CD4-positive, alpha-beta T cell (primary cell): Measurements from ENCODE around the gene CFAP43. TPM values are rescaled to one million over a fixed set of nuclear protein-coding genes. Genes with fewer than 3 reads are reported as not detected.

ENCODE experiments used
- ATAC-seq: fragments of 200-7000 bp; cut with Tn5 transposase; one replicate; pipeline ENCODE4 v1.10.0; 2022; ENCODE audit warnings: mild to moderate bottlenecking; ENCODE audit not compliant: poor library complexity
- CTCF ChIA-PET: fragments of 350-600 bp; sonication (Branson Sonifier 250); formaldehyde crosslinking; loops from one replicate; lab custom pipeline; 2021; ENCODE audit warnings: antibody characterized with exemption, inconsistent platforms; lab: Charles Lee
- POLR2A ChIA-PET: fragments of 350-600 bp; sonication (Branson Sonifier 250); formaldehyde crosslinking; loops from one replicate; lab custom pipeline; 2021; ENCODE audit warnings: antibody characterized with exemption, inconsistent platforms; lab: Charles Lee
- DNase-seq, 14 experiments: peaks; one replicate each; pipeline ENCODE4 v3.0.0-alpha.2; 2013 to 2020; ENCODE audit warnings: mixed read lengths in 2 of 14
- H3K27ac ChIP-seq, 2 donors: one replicate each; pipeline versions ENCODE4 v1.5.1 to v1.7.0; 2013; ENCODE audit warnings: low read length in 2 of 2, low read depth in 1 of 2, mild to moderate bottlenecking in 1 of 2
- H3K27me3 ChIP-seq, 2 experiments: 1 replicate in 1 of 2; 2 replicates in 1 of 2; pipeline versions ENCODE4 v1.6.1 to v1.7.0; 2013; ENCODE audit warnings: low read length in 2 of 2, control low read depth in 1 of 2, mild to moderate bottlenecking in 1 of 2, moderate library complexity in 1 of 2; ENCODE audit not compliant: insufficient read depth in 2 of 2, control insufficient read depth in 1 of 2
- H3K36me3 ChIP-seq: one replicate; pipeline ENCODE4 v1.6.1; 2013; ENCODE audit warnings: low read length, control low read depth; ENCODE audit not compliant: insufficient read depth
- H3K4me1 ChIP-seq: one replicate; pipeline ENCODE4 v1.6.1; 2013; ENCODE audit warnings: low read length, control low read depth; ENCODE audit not compliant: insufficient read depth
- H3K4me3 ChIP-seq: one replicate; pipeline ENCODE4 v1.5.1; 2013; ENCODE audit warnings: mild to moderate bottlenecking, low read length, moderate library complexity
- H3K9me3 ChIP-seq, 2 experiments: 1 replicate in 1 of 2; 2 replicates in 1 of 2; pipeline versions ENCODE4 v1.6.1 to v1.7.0; 2013; ENCODE audit warnings: low read length in 2 of 2, mild to moderate bottlenecking in 2 of 2, control low read depth in 1 of 2, moderate library complexity in 1 of 2; ENCODE audit not compliant: control insufficient read depth in 1 of 2, insufficient read depth in 1 of 2
- H3K27ac Mint-ChIP-seq: one replicate; pipeline ENCODE4 v1.8.0; 2020; ENCODE audit warnings: mixed read lengths
- H3K27me3 Mint-ChIP-seq: one replicate; pipeline ENCODE4 v1.8.0; 2021; ENCODE audit warnings: mixed read lengths
- H3K36me3 Mint-ChIP-seq: one replicate; pipeline ENCODE4 v1.8.0; 2021; ENCODE audit warnings: low read depth, mixed read lengths
- H3K4me1 Mint-ChIP-seq: one replicate; pipeline ENCODE4 v1.8.0; 2021; ENCODE audit warnings: low read depth, mixed read lengths
- H3K4me3 Mint-ChIP-seq: one replicate; pipeline ENCODE4 v1.8.0; 2020; ENCODE audit warnings: mild to moderate bottlenecking, mixed read lengths
- H3K9me3 Mint-ChIP-seq: one replicate; pipeline ENCODE4 v1.8.0; 2020; ENCODE audit warnings: mixed read lengths
- CTCF ChIP-seq: fragments of 200-600 bp; IDR thresholded peaks from one replicate; pipeline ENCODE4 v1.8.0; 2022; ENCODE audit warnings: antibody characterized with exemption, mild to moderate bottlenecking
- intact Hi-C, 2 experiments: fragments of 100-400 bp; cut with DNase I in 1 of 2; cut with micrococcal nuclease in 1 of 2; formaldehyde crosslinking; loops; one replicate each; pipeline versions ENCODE4 v1.15.1 to v1.9.0; 2023 to 2025; cut with DNase I, micrococcal nuclease
- total RNA-seq, 174 experiments: library from RNA in 2 of 174; stranded (reverse) in 2 of 174; gene quantifications; one replicate each; pipeline ENCODE4 v1.2.3 and lab custom pipeline; 2021 to 2026

Gene CFAP43
- total RNA-seq, 2 experiments from 2014 or later: not detected

DNA sequence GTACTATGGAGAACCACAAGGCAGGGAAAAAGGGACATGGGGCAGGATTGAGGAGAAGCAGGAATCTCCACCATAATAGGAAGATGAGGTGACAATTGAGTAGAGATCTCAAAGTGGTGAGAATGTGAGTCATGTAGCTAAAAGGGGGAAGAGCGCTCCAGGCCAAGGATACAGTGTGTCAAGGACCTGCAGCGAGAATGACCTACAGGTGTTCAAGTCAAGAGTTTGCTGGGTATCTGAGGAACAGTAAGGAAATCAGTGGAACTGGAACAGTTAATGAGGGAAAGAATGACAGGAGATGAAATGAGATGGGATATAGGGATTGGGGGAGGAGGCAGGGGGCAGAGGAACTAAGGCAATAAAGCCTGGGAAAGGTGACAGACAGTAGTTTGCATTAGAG lies 76.6 kb downstream of the CFAP43 start:
- TF ChIP-seq CTCF: no peak
- H3K27ac Mint-ChIP-seq: no peak overlapping the region
- peaks cover 48% of the 10 kb centered on the region for H3K27me3 Mint-ChIP-seq
- no peaks in the 10 kb centered on the region for H3K36me3 Mint-ChIP-seq
- DNase-seq (no peak), ATAC-seq (no peak)
- POLR2A ChIA-PET: no interaction called here
- H3K4me3 Mint-ChIP-seq: no peak overlapping the region
- Histone ChIP-seq H3K27me3 (peaks cover 4 to 8% of the 10 kb centered on the region in 2 experiments), H3K27ac (no peak overlapping the region), H3K9me3 (peaks cover 0 to 12% of the 10 kb centered on the region in 2 experiments), H3K36me3 (no peaks in the 10 kb centered on the region), H3K4me3 (no peak overlapping the region), H3K4me1 (no peaks in the 10 kb centered on the region)
- intact Hi-C loops: no loop called here
- H3K9me3 Mint-ChIP-seq: peaks cover 5% of the 10 kb centered on the region
- H3K4me1 Mint-ChIP-seq: no peaks in the 10 kb centered on the region
- CTCF ChIA-PET: interaction anchor here (1.3 kb wide), 1 partner anchor 8 kb away, joined by 3 read pairs; no protein-coding TSS in a partner anchor

GRCh38 chr10:104151737-104152136 lies 80.4 kb downstream of the CFAP43 start:
- no peaks in the 10 kb centered on the region for H3K4me1 Mint-ChIP-seq
- POLR2A ChIA-PET: interaction anchor here (0.7 kb wide), 1 partner anchor 139 kb away, joined by 3 read pairs; no protein-coding TSS in a partner anchor
- CTCF ChIA-PET: no interaction called here
- no peak overlapping the region for H3K27ac Mint-ChIP-seq
- H3K9me3 ChIP-seq: peaks cover 0 to 12% of the 10 kb centered on the region in 2 experiments
- no peaks in the 10 kb centered on the region for H3K4me1 ChIP-seq
- DNase-seq: no peak
- no peak overlapping the region for H3K4me3 Mint-ChIP-seq
- intact Hi-C loops: no loop called here
- H3K27ac ChIP-seq: no peak overlapping the region
- H3K27me3 Mint-ChIP-seq: peaks cover 61% of the 10 kb centered on the region
- H3K36me3 ChIP-seq: no peaks in the 10 kb centered on the region
- ATAC-seq: no peak
- H3K9me3 Mint-ChIP-seq: peaks cover 7% of the 10 kb centered on the region
- H3K4me3 ChIP-seq: no peak overlapping the region
- H3K36me3 Mint-ChIP-seq: no peaks in the 10 kb centered on the region
- no peak for TF ChIP-seq CTCF
- H3K27me3 ChIP-seq: peaks cover 4 to 8% of the 10 kb centered on the region in 2 experiments

DNA sequence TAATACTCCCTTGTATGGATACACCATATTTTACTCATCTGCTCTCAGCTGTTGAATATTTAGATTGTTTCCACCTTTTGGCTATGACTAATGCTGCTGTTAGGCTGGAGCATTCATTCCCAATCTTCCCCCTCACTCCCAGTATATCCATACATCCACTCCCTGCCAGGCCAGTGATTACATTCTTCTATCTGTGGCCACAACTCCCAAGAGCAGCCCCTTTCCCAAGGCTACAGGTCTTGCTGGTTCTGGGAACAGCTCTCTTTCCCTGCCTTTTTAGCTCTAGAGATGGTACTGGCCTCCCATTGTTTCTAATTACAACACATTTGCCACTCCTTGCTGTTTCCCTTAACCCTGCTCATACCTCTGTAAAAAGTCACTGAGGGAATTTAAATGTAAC lies 82.0 kb downstream of the CFAP43 start:
- no peak for DNase-seq
- Histone ChIP-seq H3K36me3 (no peaks in the 10 kb centered on the region), H3K9me3 (peaks cover 0 to 12% of the 10 kb centered on the region in 2 experiments), H3K4me1 (no peaks in the 10 kb centered on the region), H3K4me3 (no peak overlapping the region), H3K27ac (no peak overlapping the region), H3K27me3 (peaks cover 7% of the 10 kb centered on the region in 2 experiments)
- POLR2A ChIA-PET: no interaction called here
- H3K4me1 Mint-ChIP-seq: no peaks in the 10 kb centered on the region
- CTCF ChIA-PET: no interaction called here
- peaks cover 50% of the 10 kb centered on the region for H3K27me3 Mint-ChIP-seq
- no peak overlapping the region for H3K4me3 Mint-ChIP-seq
- no peak for ATAC-seq
- TF ChIP-seq CTCF: no peak
- no peak overlapping the region for H3K27ac Mint-ChIP-seq
- no peaks in the 10 kb centered on the region for H3K36me3 Mint-ChIP-seq
- H3K9me3 Mint-ChIP-seq: peaks cover 7% of the 10 kb centered on the region
- intact Hi-C loops: no loop called here
